HL-60 (cell line): ENCODE measurements around the gene ANO3.

Source experiments
- GABPA ChIP-seq: IDR thresholded peaks from 2 replicates; pipeline ENCODE4 v1.6.1; 2012; ENCODE audit warnings: low read depth
- POLR2AphosphoS5 ChIP-seq: IDR thresholded peaks from 2 replicates; pipeline ENCODE4 v1.6.1; 2012; ENCODE audit warnings: low read depth
- REST ChIP-seq: IDR thresholded peaks from 2 replicates; pipeline ENCODE4 v1.6.1; 2012; ENCODE audit warnings: low read depth; ENCODE audit not compliant: insufficient replicate concordance
- SPI1 ChIP-seq: IDR thresholded peaks from 2 replicates; pipeline ENCODE4 v1.6.1; 2012; ENCODE audit warnings: low read depth, mild to moderate bottlenecking, borderline replicate concordance
- TF ChIP-seq, protein P1 (sequence below): IDR thresholded peaks from one replicate; pipeline ENCODE4 v1.5.1; 2011; ENCODE audit warnings: low read length, control low read depth, inconsistent platforms; ENCODE audit not compliant: insufficient read depth

GRCh38 chr11:26550022-26550421, 218.1 kb downstream of the ANO3 start:
- TF ChIP-seq, protein P1, sequence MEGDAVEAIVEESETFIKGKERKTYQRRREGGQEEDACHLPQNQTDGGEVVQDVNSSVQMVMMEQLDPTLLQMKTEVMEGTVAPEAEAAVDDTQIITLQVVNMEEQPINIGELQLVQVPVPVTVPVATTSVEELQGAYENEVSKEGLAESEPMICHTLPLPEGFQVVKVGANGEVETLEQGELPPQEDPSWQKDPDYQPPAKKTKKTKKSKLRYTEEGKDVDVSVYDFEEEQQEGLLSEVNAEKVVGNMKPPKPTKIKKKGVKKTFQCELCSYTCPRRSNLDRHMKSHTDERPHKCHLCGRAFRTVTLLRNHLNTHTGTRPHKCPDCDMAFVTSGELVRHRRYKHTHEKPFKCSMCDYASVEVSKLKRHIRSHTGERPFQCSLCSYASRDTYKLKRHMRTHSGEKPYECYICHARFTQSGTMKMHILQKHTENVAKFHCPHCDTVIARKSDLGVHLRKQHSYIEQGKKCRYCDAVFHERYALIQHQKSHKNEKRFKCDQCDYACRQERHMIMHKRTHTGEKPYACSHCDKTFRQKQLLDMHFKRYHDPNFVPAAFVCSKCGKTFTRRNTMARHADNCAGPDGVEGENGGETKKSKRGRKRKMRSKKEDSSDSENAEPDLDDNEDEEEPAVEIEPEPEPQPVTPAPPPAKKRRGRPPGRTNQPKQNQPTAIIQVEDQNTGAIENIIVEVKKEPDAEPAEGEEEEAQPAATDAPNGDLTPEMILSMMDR, result no peak
- TF ChIP-seq POLR2AphosphoS5 (no peak), REST (no peak), SPI1 (no peak), GABPA (no peak)
